ENCODE data around the gene KRTAP26-1.

The KRTAP26-1 gene

GRCh38 chr21:30305136-30305535, 15.0 kb downstream of the KRTAP26-1 start:
- Histone ChIP-seq H4K20me1 (ENCODE audit: insufficient read depth, low read length, poor library complexity, severe bottlenecking) (no peaks in the 10 kb centered on the region), H3K9me2 (replicated peaks; ENCODE audit: low read depth, low read length) (no peaks in the 10 kb centered on the region), H3F3A (ENCODE audit: low read depth) (no peaks in the 10 kb centered on the region), H3K36me3 (ENCODE audit: insufficient read depth, low read length) (no peaks in the 10 kb centered on the region), H3K79me2 (ENCODE audit: insufficient read depth, low read length) (no peaks in the 10 kb centered on the region), H2AFZ (ENCODE audit: low read length) (no peak overlapping the region), H3K4me1 (ENCODE audit: insufficient read depth, low read length, poor library complexity, severe bottlenecking) (no peaks in the 10 kb centered on the region), H3K4me3 (ENCODE audit: low read length, poor library complexity, severe bottlenecking) (no peak overlapping the region), H3K4me2 (ENCODE audit: low read depth, low read length, poor library complexity, severe bottlenecking) (no peak overlapping the region), H3K27me3 (ENCODE audit: insufficient read depth, low read length, poor library complexity, severe bottlenecking) (no peaks in the 10 kb centered on the region), H3K9ac (ENCODE audit: low read depth, low read length, poor library complexity, severe bottlenecking) (no peak overlapping the region), H3K9me3 (ENCODE audit: insufficient read depth, low read depth, low read length) (no peaks in the 10 kb centered on the region; the same call in 1 of the 2 replicates)
- TF ChIP-seq CTCF (conservative IDR thresholded peaks at IDR 0.05; ENCODE audit: low read length): no peak
- no peak for TF ChIP-seq EZH2phosphoT487 (IDR thresholded peaks at IDR 0.05; ENCODE audit: borderline replicate concordance)

GRCh38 chr21:30289215-30289614, 30.9 kb downstream of the KRTAP26-1 start, which contains the start of gene KRTAP25-1:
KRTAP25-1 (minus strand) TSS chr21:30289514; CDS start chr21:30289490, 24 bp downstream.
- Histone ChIP-seq H3K9me2 (replicated peaks; ENCODE audit: low read depth, low read length) (no peaks in the 10 kb centered on the region), H3K79me2 (ENCODE audit: insufficient read depth, low read length) (no peaks in the 10 kb centered on the region), H4K20me1 (ENCODE audit: insufficient read depth, low read length, poor library complexity, severe bottlenecking) (no peaks in the 10 kb centered on the region), H3K27me3 (ENCODE audit: insufficient read depth, low read length, poor library complexity, severe bottlenecking) (no peaks in the 10 kb centered on the region), H3K4me2 (ENCODE audit: low read depth, low read length, poor library complexity, severe bottlenecking) (no peak within 1 kb of the TSS), H2AFZ (ENCODE audit: low read length) (no peak within 1 kb of the TSS), H3K9me3 (ENCODE audit: insufficient read depth, low read depth, low read length) (0 out of 2 replicates have a peak, but pooled peaks cover 4% of the 10 kb centered on the region), H3K4me3 (ENCODE audit: low read length, poor library complexity, severe bottlenecking) (no peak within 1 kb of the TSS), H3K36me3 (ENCODE audit: insufficient read depth, low read length) (no peaks in the 10 kb centered on the region), H3F3A (ENCODE audit: low read depth) (no peaks in the 10 kb centered on the region), H3K4me1 (ENCODE audit: insufficient read depth, low read length, poor library complexity, severe bottlenecking) (no peaks in the 10 kb centered on the region), H3K9ac (ENCODE audit: low read depth, low read length, poor library complexity, severe bottlenecking) (no peak within 1 kb of the TSS)
- TF ChIP-seq EZH2phosphoT487 (IDR thresholded peaks at IDR 0.05; ENCODE audit: borderline replicate concordance): no peak
- no peak for TF ChIP-seq CTCF (conservative IDR thresholded peaks at IDR 0.05; ENCODE audit: low read length)

- H3K9me3 ChIP-seq (ENCODE audit: insufficient read depth, low read depth, low read length): peaks cover 4% of the 10 kb centered on the region; the same call in 1 of the 2 replicates
- no peaks in the 10 kb centered on the region for H3K36me3 ChIP-seq (ENCODE audit: insufficient read depth, low read length)
- no peak within 1 kb of the TSS for H2AFZ ChIP-seq (ENCODE audit: low read length)
Measured at GRCh38 chr21:30282850-30283249, 37.3 kb downstream of the KRTAP26-1 start, which contains the start of gene KRTAP24-1. KRTAP24-1 (minus strand) TSS chr21:30282950; CDS start chr21:30282932, 18 bp downstream.

More at GRCh38 chr21:30282850-30283249, 37.3 kb downstream of the KRTAP26-1 start, which contains the start of gene KRTAP24-1:
- Histone ChIP-seq H3K27me3 (ENCODE audit: insufficient read depth, low read length, poor library complexity, severe bottlenecking) (no peaks in the 10 kb centered on the region), H3K4me3 (ENCODE audit: low read length, poor library complexity, severe bottlenecking) (no peak within 1 kb of the TSS), H3K4me2 (ENCODE audit: low read depth, low read length, poor library complexity, severe bottlenecking) (no peak within 1 kb of the TSS), H4K20me1 (ENCODE audit: insufficient read depth, low read length, poor library complexity, severe bottlenecking) (no peaks in the 10 kb centered on the region), H3K9me2 (replicated peaks; ENCODE audit: low read depth, low read length) (no peaks in the 10 kb centered on the region), H3K79me2 (ENCODE audit: insufficient read depth, low read length) (no peaks in the 10 kb centered on the region), H3K9ac (ENCODE audit: low read depth, low read length, poor library complexity, severe bottlenecking) (no peak within 1 kb of the TSS), H3K4me1 (ENCODE audit: insufficient read depth, low read length, poor library complexity, severe bottlenecking) (no peaks in the 10 kb centered on the region), H3F3A (ENCODE audit: low read depth) (no peaks in the 10 kb centered on the region)
- TF ChIP-seq EZH2phosphoT487 (IDR thresholded peaks at IDR 0.05; ENCODE audit: borderline replicate concordance) (no peak), CTCF (conservative IDR thresholded peaks at IDR 0.05; ENCODE audit: low read length) (no peak)
